ENCODE data around the gene TNK2. TPM values are rescaled to one million over a fixed set of nuclear protein-coding genes. Genes with fewer than 3 reads are reported as not detected.
A peak's percentile ranks its signal among the peaks of the same experiment; 100 is the strongest.

TNK2 gene
- total RNA-seq, 1 experiment from 2014 or later = 55.1 TPM

DNA sequence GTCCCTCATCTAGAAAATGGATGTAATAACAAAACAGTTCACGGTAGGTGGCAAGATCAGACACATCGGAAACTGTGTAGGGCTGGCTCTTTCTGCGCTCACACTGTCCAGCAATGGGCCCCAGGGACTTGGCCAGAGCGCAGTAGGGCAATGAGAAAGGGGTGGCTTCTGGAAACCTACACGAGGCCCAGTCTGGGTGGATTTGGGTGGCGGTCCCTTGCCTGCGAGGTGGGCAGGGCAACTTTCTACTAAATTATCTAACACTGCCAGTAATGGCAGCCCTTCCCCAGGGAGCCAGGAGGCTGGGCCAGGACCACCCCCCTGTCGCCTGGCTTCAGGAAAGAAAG is 2.1 kb upstream of the TNK2 start:
- TF ChIP-seq SRF (IDR thresholded peaks at IDR 0.05; ENCODE audit: low read depth) (no peak), SP1 (IDR thresholded peaks at IDR 0.05; ENCODE audit: low read depth) (no peak), ZFX (IDR thresholded peaks at IDR 0.05) (no peak), CBX3 (IDR thresholded peaks at IDR 0.05; ENCODE audit: low read depth) (no peak), EGR1 (IDR thresholded peaks at IDR 0.05; ENCODE audit: low read depth) (no peak), FOSL1 (IDR thresholded peaks at IDR 0.05; ENCODE audit: low read depth) (no peak), RAD21 (IDR thresholded peaks at IDR 0.05; ENCODE audit: low read depth) (no peak), ELF1 (IDR thresholded peaks at IDR 0.05; ENCODE audit: borderline replicate concordance, low read depth) (no peak), POLR2A (IDR thresholded peaks at IDR 0.05; ENCODE audit: borderline replicate concordance, extremely low read depth, insufficient read depth, insufficient read length) (no peak), YY1 (IDR thresholded peaks at IDR 0.05; ENCODE audit: extremely low read depth, insufficient replicate concordance, low read depth, low read length) (no peak), SIN3A (IDR thresholded peaks at IDR 0.05; ENCODE audit: low read depth) (no peak), ZNF274 (IDR thresholded peaks at IDR 0.05; ENCODE audit: low read depth, low read length) (no peak), CEBPB (IDR thresholded peaks at IDR 0.05; ENCODE audit: low read depth) (no peak)
- TF ChIP-seq, protein P1, sequence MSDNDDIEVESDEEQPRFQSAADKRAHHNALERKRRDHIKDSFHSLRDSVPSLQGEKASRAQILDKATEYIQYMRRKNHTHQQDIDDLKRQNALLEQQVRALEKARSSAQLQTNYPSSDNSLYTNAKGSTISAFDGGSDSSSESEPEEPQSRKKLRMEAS (IDR thresholded peaks at IDR 0.05) = no peak
- intact Hi-C loops (cut with micrococcal nuclease) = no loop called here
- CTCF ChIA-PET = interaction anchor here (0.6 to 1.7 kb wide), 2 partner anchors 16 to 49 kb away, joined by 4 to 8 read pairs; no protein-coding TSS in a partner anchor
- Histone ChIP-seq H3K9me3 (ENCODE audit: control insufficient read depth in 1 of 2, insufficient read depth in 1 of 2, low read depth in 1 of 2, low read length in 2 of 2) (no peaks in the 10 kb centered on the region), H3K79me2 (ENCODE audit: insufficient read depth, low read length) (peaks cover 27% of the 10 kb centered on the region), H3K9ac (ENCODE audit: low read length) (peak overlapping the region; percentile 53; the same call in 1 of the 2 replicates), H3K9me2 (ENCODE audit: insufficient read depth) (no peaks in the 10 kb centered on the region), H3K36me3 (ENCODE audit: control insufficient read depth in 1 of 2, insufficient read depth in 2 of 2, low read length in 2 of 2) (no peaks in the 10 kb centered on the region), H4K20me1 (ENCODE audit: insufficient read depth) (no peaks in the 10 kb centered on the region), H3K27ac (ENCODE audit: low read depth, low read length) (peak overlapping the region; percentile 31; the same call in 1 of the 2 replicates), H3K27me3 (ENCODE audit: insufficient read depth, low read length) (no peaks in the 10 kb centered on the region), H3K4me3 (replicated peaks in 1 of 2; ENCODE audit: low read depth in 1 of 2, low read length in 2 of 2) (peak overlapping the region; percentile 56), H3K4me1 (ENCODE audit: control insufficient read depth in 1 of 2, insufficient read depth in 2 of 2, low read length in 2 of 2) (peaks cover 38 to 73% of the 10 kb centered on the region in 2 experiments), H3K4me2 (ENCODE audit: low read length) (peak overlapping the region; percentile 78), H2AFZ (ENCODE audit: low read depth, low read length, poor library complexity, severe bottlenecking) (no peak overlapping the region)
- POLR2A ChIA-PET = interaction anchor here (1.1 kb wide), 1 partner anchor 14 kb away, joined by 4 read pairs; no protein-coding TSS in a partner anchor
- RAD21 ChIA-PET (ENCODE audit: low non-redundant PET in 1 of 2, low total read pairs in 2 of 2, uncharacterized antibody in 2 of 2, unreplicated experiment in 2 of 2) = no interaction called here
- no TSS peak for BruUV-seq (replicated peaks)
- no peak for ATAC-seq
- no peak for DNase-seq (ENCODE audit: low read depth, low spot score)

Measured in HCT116 (cell line).